IMR-90 (cell line): ENCODE measurements around the gene CMC2. TPM values are rescaled to one million over a fixed set of nuclear protein-coding genes. Genes with fewer than 3 reads are reported as not detected.

ENCODE experiments used
- ATAC-seq: fragments of 200-7000 bp; cut with Tn5 transposase; 2 replicates; pipeline ENCODE4 v1.9.1; 2020; ENCODE audit warnings: low read depth, mild to moderate bottlenecking, moderate library complexity
- BruUV-seq: library from RNA; stranded (reverse); fragments of 400-500 nt; replicated peaks from 2 replicates; lab custom pipeline; 2021; lab: Mats Ljungman, UMichigan
- CTCF ChIA-PET: fragments of 300-600 bp; formaldehyde crosslinking; extraction: SDS; loops from one replicate; lab custom pipeline; 2021; ENCODE audit warnings: antibody characterized with exemption; lab: Yijun Ruan, JAX
- POLR2A ChIA-PET: fragments of 300-600 bp; sonication (Branson Sonifier 250); formaldehyde crosslinking; loops from one replicate; lab custom pipeline; 2022; ENCODE audit warnings: antibody characterized with exemption; ENCODE audit not compliant: unreplicated experiment; lab: Charles Lee
- DNase-seq: peaks from one replicate; pipeline ENCODE4 v3.0.0; 2013
- H2AFZ ChIP-seq: replicated peaks from 2 replicates; pipeline ENCODE3; 2013; ENCODE audit warnings: low read length, mild to moderate bottlenecking; ENCODE audit not compliant: poor library complexity
- H2AK5ac ChIP-seq: 2 replicates; pipeline ENCODE4 v1.6.1; 2013; ENCODE audit warnings: low read depth, low read length, inconsistent platforms
- H2AK9ac ChIP-seq: replicated peaks from 2 replicates; pipeline ENCODE3; 2013; ENCODE audit warnings: mild to moderate bottlenecking, low read depth, low read length, moderate library complexity; ENCODE audit not compliant: poor library complexity
- H2BK120ac ChIP-seq: 2 replicates; pipeline ENCODE4 v1.6.1; 2013; ENCODE audit warnings: low read depth, low read length, inconsistent platforms
- H2BK15ac ChIP-seq: 3 replicates; pipeline ENCODE4 v1.6.1; 2013; ENCODE audit warnings: low read depth, low read length, inconsistent platforms
- H2BK20ac ChIP-seq: 2 replicates; pipeline ENCODE4 v1.6.1; 2013; ENCODE audit warnings: low read depth, mild to moderate bottlenecking, inconsistent platforms, low read length, moderate library complexity
- H2BK5ac ChIP-seq: 2 replicates; pipeline ENCODE4 v1.6.1; 2013; ENCODE audit warnings: mild to moderate bottlenecking, low read depth, low read length, inconsistent platforms; ENCODE audit not compliant: poor library complexity, severe bottlenecking
- H3K14ac ChIP-seq: replicated peaks from 2 replicates; pipeline ENCODE4 v1.6.1; 2013; ENCODE audit warnings: low read depth, low read length, inconsistent platforms
- H3K18ac ChIP-seq: 2 replicates; pipeline ENCODE4 v1.6.1; 2013; ENCODE audit warnings: low read depth, low read length, control low read depth
- H3K23ac ChIP-seq: 2 replicates; pipeline ENCODE4 v1.6.1; 2013; ENCODE audit warnings: low read depth, low read length, inconsistent platforms
- H3K27ac ChIP-seq: 2 replicates; pipeline ENCODE4 v1.5.1; 2013; ENCODE audit warnings: mild to moderate bottlenecking, control low read depth, low read length; ENCODE audit not compliant: insufficient read depth
- H3K27me3 ChIP-seq: 2 replicates; pipeline ENCODE4 v1.6.1; 2013; ENCODE audit warnings: low read length; ENCODE audit not compliant: control insufficient read depth, insufficient read depth
- H3K36me3 ChIP-seq: 2 replicates; pipeline ENCODE4 v1.6.1; 2013; ENCODE audit warnings: low read length, mixed read lengths; ENCODE audit not compliant: control insufficient read depth, insufficient read depth
- H3K4ac ChIP-seq: 2 replicates; pipeline ENCODE4 v1.6.1; 2013; ENCODE audit warnings: low read depth, low read length, inconsistent platforms
- H3K4me1 ChIP-seq: 2 replicates; pipeline ENCODE4 v1.6.1; 2013; ENCODE audit warnings: low read length, mixed read lengths; ENCODE audit not compliant: control insufficient read depth, insufficient read depth
- H3K4me2 ChIP-seq: 2 replicates; pipeline ENCODE4 v1.6.1; 2013; ENCODE audit warnings: low read depth, mild to moderate bottlenecking, control low read depth, low read length, moderate library complexity
- H3K4me3 ChIP-seq: 2 replicates; pipeline ENCODE4 v1.5.1; 2013; ENCODE audit warnings: low read depth, mild to moderate bottlenecking, control low read depth, low read length, moderate library complexity; ENCODE audit not compliant: insufficient read depth
- H3K56ac ChIP-seq: 2 replicates; pipeline ENCODE4 v1.6.1; 2013; ENCODE audit warnings: low read length, inconsistent platforms; ENCODE audit not compliant: insufficient read depth; ENCODE audit errors: extremely low read depth
- H3K79me1 ChIP-seq, 2 experiments: 2 replicates each; pipeline ENCODE4 v1.6.1; 2013; ENCODE audit warnings: low read length in 2 of 2, inconsistent platforms in 1 of 2, low read depth in 1 of 2
- H3K9ac ChIP-seq: 2 replicates; pipeline ENCODE4 v1.6.1; 2013; ENCODE audit warnings: low read depth, low read length, control low read depth
- H3K9me1 ChIP-seq: 2 replicates; pipeline ENCODE4 v1.6.1; 2013; ENCODE audit warnings: low read length, inconsistent platforms; ENCODE audit not compliant: insufficient read depth
- H3K9me3 ChIP-seq: 2 replicates; pipeline ENCODE4 v1.6.1; 2013; ENCODE audit warnings: low read length; ENCODE audit not compliant: control insufficient read depth, insufficient read depth
- H4K20me1 ChIP-seq: 2 replicates; pipeline ENCODE4 v1.6.1; 2013; ENCODE audit warnings: low read length, inconsistent platforms; ENCODE audit not compliant: insufficient read depth
- H4K5ac ChIP-seq: 2 replicates; pipeline ENCODE4 v1.6.1; 2013; ENCODE audit warnings: mild to moderate bottlenecking, low read depth, low read length, control low read depth
- H4K8ac ChIP-seq, 2 experiments: 2 replicates each; pipeline ENCODE4 v1.6.1; 2013; ENCODE audit warnings: low read depth in 2 of 2, low read length in 2 of 2, control low read depth in 1 of 2, inconsistent platforms in 1 of 2
- H4K91ac ChIP-seq: 2 replicates; pipeline ENCODE4 v1.6.1; 2013; ENCODE audit warnings: low read depth, low read length, inconsistent platforms; ENCODE audit not compliant: insufficient read depth
- CEBPB ChIP-seq: IDR thresholded peaks from 2 replicates; pipeline ENCODE4 v1.6.1; 2012; ENCODE audit warnings: low read depth, low read length, improper control_type of control experiment
- WGBS, 2 experiments: methylation state at CpG; one replicate each; pipeline versions ENCODE4 v1.1.5 to v1.1.7; 2013; ENCODE audit warnings: missing lambda C conversion rate in 2 of 2; ENCODE audit not compliant: insufficient read length in 1 of 2; ENCODE audit errors: extremely low coverage in 2 of 2; 5-methylcytosine and 5-hydroxymethylcytosine counted together
- dilution Hi-C: fragments of 300-500 bp; cut with HindIII; formaldehyde crosslinking; loops from one replicate; pipeline ENCODE4 v1.14.3; 2018; ENCODE audit warnings: low sequenced_read_pairs; ENCODE audit not compliant: unreplicated experiment
- in situ Hi-C: fragments of 300-500 bp; cut with MboI; formaldehyde crosslinking; loops from 3 replicates; pipeline ENCODE4 v1.14.3; 2019; ENCODE audit warnings: low sequenced_read_pairs, inconsistent platforms, mixed read lengths
- intact Hi-C: fragments of 100-400 bp; cut with micrococcal nuclease; formaldehyde crosslinking; loops from 2 replicates; pipeline ENCODE4 v1.10.0; 2022
- polyA plus RNA-seq, 3 experiments: library from polyadenylated mRNA; depleted of rRNA; stranded (reverse); fragments of >200 nt; gene quantifications; 2 replicates each; pipeline ENCODE4 v1.2.3, GENCODE V29; 2012; ENCODE audit warnings: low replicate concordance in 1 of 3
- total RNA-seq: library from RNA; depleted of rRNA; stranded (reverse); fragments of >200 nt; gene quantifications from 2 replicates; pipeline ENCODE4 v1.2.3, GENCODE V29; 2012

Gene CMC2
- total and polyA plus RNA-seq, 2 of the 4 experiments (the other 2 are of a cell fraction) = 57.0 to 104 TPM

DNA sequence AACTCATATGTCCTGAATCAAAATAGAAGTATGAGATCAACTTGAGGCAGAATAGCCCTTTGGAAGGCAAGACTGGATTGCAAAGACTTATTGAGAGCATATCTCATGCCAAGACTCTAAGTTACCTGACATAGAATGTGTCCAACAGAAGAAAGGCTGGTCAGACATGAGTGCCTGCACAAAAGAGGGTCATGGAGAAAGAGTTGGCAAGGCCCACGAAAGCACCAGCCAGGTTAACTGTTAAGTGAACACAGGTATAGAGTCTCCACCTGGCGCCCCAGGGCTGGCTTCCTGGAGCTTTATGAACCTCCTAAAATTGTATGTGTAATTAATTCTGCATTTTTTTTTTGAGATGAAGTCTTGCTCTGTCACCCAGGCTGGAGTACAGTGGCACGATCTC, 71.0 kb downstream of the CMC2 start:
- H4K91ac ChIP-seq = no peak overlapping the region
- no peak overlapping the region for H3K9ac ChIP-seq
- H4K20me1 ChIP-seq = no peaks in the 10 kb centered on the region
- H3K27ac ChIP-seq = no peak overlapping the region
- no peak overlapping the region for H2BK120ac ChIP-seq
- H2BK5ac ChIP-seq = no peak overlapping the region
- H2AK9ac ChIP-seq = no peak overlapping the region
- no peak overlapping the region for H2AFZ ChIP-seq
- no peak overlapping the region for H3K4ac ChIP-seq
- no peak overlapping the region for H3K23ac ChIP-seq
- H3K27me3 ChIP-seq = no peaks in the 10 kb centered on the region
- no peak overlapping the region for H3K14ac ChIP-seq
- H3K18ac ChIP-seq = no peak overlapping the region
- no peak overlapping the region for H4K5ac ChIP-seq
- 0 out of 4 replicates have a peak, but pooled peaks cover 0 to 2% of the 10 kb centered on the region in 2 experiments for H3K79me1 ChIP-seq
- H3K9me3 ChIP-seq = no peaks in the 10 kb centered on the region
- dilution Hi-C loops = no loop called here
- ChIA-PET POLR2A (no interaction called here), CTCF (interaction anchor here (0.6 kb wide), 1 partner anchor 39 kb away, joined by 3 read pairs; no protein-coding TSS in a partner anchor)
- no peak overlapping the region for H2BK20ac ChIP-seq
- DNase-seq (no peak), ATAC-seq (no peak)
- H3K4me2 ChIP-seq = no peak overlapping the region
- H3K56ac ChIP-seq = no peak overlapping the region
- H2BK15ac ChIP-seq = no peak overlapping the region
- H4K8ac ChIP-seq = no peak overlapping the region
- no TSS peak for BruUV-seq
- no peak for TF ChIP-seq CEBPB
- no peak overlapping the region for H2AK5ac ChIP-seq
- intact Hi-C loops = no loop called here
- no peaks in the 10 kb centered on the region for H3K36me3 ChIP-seq
- WGBS, 2 experiments = no CpG with 5 or more reads among the region's 3 CpGs
- H3K9me1 ChIP-seq = no peaks in the 10 kb centered on the region
- no peak overlapping the region for H3K4me3 ChIP-seq
- in situ Hi-C loops = no loop called here
- H3K4me1 ChIP-seq = peaks cover 3% of the 10 kb centered on the region
